OCI-LY1 (cell line): ENCODE results near the gene SNTB2.

Source experiments
- H2AFZ ChIP-seq: fragments of 200-600 bp; sonication (generic), shearing (Covaris generic); 2 replicates; pipeline ENCODE4 v1.6.0; 2014; ENCODE audit warnings: antibody characterized with exemption, mild to moderate bottlenecking, low read length
- H3F3A ChIP-seq: fragments of 200-600 bp; sonication (generic), shearing (Covaris generic); 2 replicates; pipeline ENCODE4 v1.6.0; 2014; ENCODE audit warnings: mild to moderate bottlenecking, antibody characterized with exemption, low read length, moderate library complexity; ENCODE audit not compliant: insufficient read depth
- H3K27ac ChIP-seq: fragments of 200-600 bp; sonication (generic); 2 replicates; pipeline ENCODE4 v1.5.1; 2014; ENCODE audit warnings: low read length, mixed run types, mild to moderate bottlenecking, low read depth; ENCODE audit not compliant: poor library complexity, severe bottlenecking
- H3K27me3 ChIP-seq: fragments of 200-600 bp; sonication (generic); 2 replicates; pipeline ENCODE4 v1.6.0; 2014; ENCODE audit warnings: antibody characterized with exemption, mild to moderate bottlenecking, low read length, moderate library complexity; ENCODE audit not compliant: insufficient read depth
- H3K36me3 ChIP-seq: fragments of 200-600 bp; sonication (generic); 2 replicates; pipeline ENCODE4 v1.6.1; 2014; ENCODE audit warnings: mild to moderate bottlenecking, antibody characterized with exemption, low read length, moderate library complexity, mixed read lengths; ENCODE audit not compliant: insufficient read depth
- H3K4me1 ChIP-seq: fragments of 200-600 bp; sonication (generic); 2 replicates; pipeline ENCODE4 v1.5.1; 2014; ENCODE audit warnings: mild to moderate bottlenecking, low read length, moderate library complexity; ENCODE audit not compliant: insufficient read depth, severe bottlenecking
- H3K4me2 ChIP-seq: fragments of 200-600 bp; sonication (generic), shearing (Covaris generic); 2 replicates; pipeline ENCODE4 v1.6.1; 2014; ENCODE audit warnings: low read length
- H3K4me3 ChIP-seq: fragments of 200-600 bp; sonication (generic); 2 replicates; pipeline ENCODE4 v1.5.1; 2014; ENCODE audit warnings: low read length, low read depth, mild to moderate bottlenecking, mixed read lengths; ENCODE audit not compliant: poor library complexity, severe bottlenecking
- H3K79me2 ChIP-seq: fragments of 200-600 bp; shearing (Covaris generic); 2 replicates; pipeline ENCODE4 v1.6.1; 2016; ENCODE audit warnings: mixed run types, low read length, mixed read lengths; ENCODE audit not compliant: insufficient read depth
- H3K9ac ChIP-seq: fragments of 200-600 bp; sonication (generic), shearing (Covaris generic); 2 replicates; pipeline ENCODE4 v1.6.1; 2014; ENCODE audit warnings: mild to moderate bottlenecking, low read length, mixed read lengths
- H3K9me2 ChIP-seq: fragments of 200-600 bp; sonication (generic), shearing (Covaris generic); 2 replicates; pipeline ENCODE4 v1.6.1; 2014; ENCODE audit warnings: low read depth, mild to moderate bottlenecking, low read length, mixed read lengths
- H3K9me3 ChIP-seq: fragments of 200-600 bp; shearing (Covaris generic); 2 replicates; pipeline ENCODE4 v1.6.1; 2014; ENCODE audit warnings: low read length, mixed read lengths
- H4K20me1 ChIP-seq: fragments of 200-600 bp; sonication (generic), shearing (Covaris generic); 2 replicates; pipeline ENCODE4 v1.6.0; 2016; ENCODE audit warnings: mild to moderate bottlenecking, low read length; ENCODE audit not compliant: insufficient read depth
- EZH2 ChIP-seq: fragments of 200-600 bp; sonication (generic), shearing (Covaris generic); IDR thresholded peaks from 2 replicates; pipeline ENCODE4 v1.8.0; 2017; ENCODE audit warnings: borderline replicate concordance, mixed run types, mild to moderate bottlenecking, antibody characterized with exemption, low read length, moderate library complexity, mixed read lengths
- TF ChIP-seq, protein P1 (sequence below): fragments of 200-600 bp; sonication (generic), shearing (Covaris generic); IDR thresholded peaks from 2 replicates; pipeline ENCODE4 v1.5.1; 2017; ENCODE audit warnings: mild to moderate bottlenecking, antibody characterized with exemption, low read length, moderate library complexity, mixed read lengths

SNTB2 gene

DNA sequence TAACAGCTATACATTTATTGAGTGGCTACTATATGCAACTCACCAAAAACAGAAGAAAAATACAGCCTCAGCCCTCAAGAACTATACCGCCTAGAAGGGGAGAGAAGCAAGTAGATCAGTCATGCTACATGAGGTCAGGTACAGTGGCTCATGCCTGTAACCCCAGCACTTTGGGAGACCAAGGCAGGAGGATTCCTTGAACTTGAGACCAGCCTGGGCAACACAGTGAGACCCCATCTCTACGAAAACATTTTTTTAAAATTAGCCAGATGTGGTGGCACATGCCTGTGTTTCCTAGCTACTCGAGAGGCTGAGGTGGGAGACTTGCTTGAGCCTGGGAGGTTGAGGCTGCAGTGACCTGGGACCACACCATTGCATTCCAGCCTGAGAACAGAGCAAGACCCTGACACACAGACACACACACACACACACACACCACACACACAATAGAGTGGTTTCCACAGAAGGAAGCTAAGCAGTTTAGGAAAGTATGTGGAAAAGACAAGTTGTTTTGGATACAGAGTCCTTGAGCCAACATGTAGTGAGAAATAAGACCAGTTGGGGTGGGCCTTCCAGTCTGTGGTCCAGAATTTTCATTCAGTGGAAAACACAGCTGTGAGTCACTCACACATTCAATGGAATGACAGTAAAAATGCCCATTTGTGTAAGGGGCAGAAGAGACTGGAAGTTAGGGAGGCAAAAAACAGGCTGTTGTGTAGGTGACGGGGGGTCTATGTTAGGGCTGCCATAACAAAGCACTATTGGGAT lies 10.7 kb upstream of the SNTB2 start:
- Histone ChIP-seq H3F3A (no peaks in the 10 kb centered on the region), H2AFZ (no peak overlapping the region)
- TF ChIP-seq, protein P1, sequence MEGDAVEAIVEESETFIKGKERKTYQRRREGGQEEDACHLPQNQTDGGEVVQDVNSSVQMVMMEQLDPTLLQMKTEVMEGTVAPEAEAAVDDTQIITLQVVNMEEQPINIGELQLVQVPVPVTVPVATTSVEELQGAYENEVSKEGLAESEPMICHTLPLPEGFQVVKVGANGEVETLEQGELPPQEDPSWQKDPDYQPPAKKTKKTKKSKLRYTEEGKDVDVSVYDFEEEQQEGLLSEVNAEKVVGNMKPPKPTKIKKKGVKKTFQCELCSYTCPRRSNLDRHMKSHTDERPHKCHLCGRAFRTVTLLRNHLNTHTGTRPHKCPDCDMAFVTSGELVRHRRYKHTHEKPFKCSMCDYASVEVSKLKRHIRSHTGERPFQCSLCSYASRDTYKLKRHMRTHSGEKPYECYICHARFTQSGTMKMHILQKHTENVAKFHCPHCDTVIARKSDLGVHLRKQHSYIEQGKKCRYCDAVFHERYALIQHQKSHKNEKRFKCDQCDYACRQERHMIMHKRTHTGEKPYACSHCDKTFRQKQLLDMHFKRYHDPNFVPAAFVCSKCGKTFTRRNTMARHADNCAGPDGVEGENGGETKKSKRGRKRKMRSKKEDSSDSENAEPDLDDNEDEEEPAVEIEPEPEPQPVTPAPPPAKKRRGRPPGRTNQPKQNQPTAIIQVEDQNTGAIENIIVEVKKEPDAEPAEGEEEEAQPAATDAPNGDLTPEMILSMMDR: no peak
- no peak for TF ChIP-seq EZH2

DNA sequence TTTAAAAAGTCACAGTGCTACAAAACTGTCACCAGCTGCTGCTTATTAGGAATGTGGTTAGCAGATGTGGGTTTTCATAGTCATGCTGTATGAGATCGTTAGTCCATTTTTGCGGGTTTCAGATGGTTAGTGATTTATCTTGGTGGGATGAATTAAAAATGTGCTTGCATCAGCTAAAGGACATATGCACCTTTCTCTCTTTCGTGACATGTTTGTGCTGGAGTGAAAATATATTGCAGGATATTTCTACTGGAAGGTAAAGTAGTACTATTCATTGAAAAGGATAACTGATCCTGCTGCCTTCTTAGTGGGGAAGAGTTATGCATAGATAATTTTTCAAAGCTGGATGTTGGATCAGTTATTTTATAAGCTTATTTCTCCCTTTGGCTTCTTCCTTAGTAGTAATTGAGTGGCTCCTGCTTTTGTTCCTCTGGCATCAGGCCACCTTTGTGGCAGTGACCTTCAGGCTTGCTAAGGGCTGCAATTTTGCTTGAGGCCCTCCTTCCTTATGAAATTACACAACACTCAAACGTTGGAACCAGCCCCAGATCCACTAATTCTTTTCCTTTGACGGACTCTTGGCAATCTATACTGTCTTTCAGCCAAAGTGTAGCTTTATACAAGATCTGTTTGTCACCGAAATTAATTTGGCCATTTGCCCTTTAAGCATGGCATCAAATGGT lies 7.5 kb upstream of the SNTB2 start:
- no peaks in the 10 kb centered on the region for H3K9me3 ChIP-seq
- H3K9me2 ChIP-seq: no peaks in the 10 kb centered on the region
- H3K4me2 ChIP-seq: no peak overlapping the region
- no peak overlapping the region for H3K4me3 ChIP-seq
- H3F3A ChIP-seq: no peaks in the 10 kb centered on the region
- H3K36me3 ChIP-seq: no peaks in the 10 kb centered on the region
- no peaks in the 10 kb centered on the region for H4K20me1 ChIP-seq
- no peaks in the 10 kb centered on the region for H3K27me3 ChIP-seq
- no peaks in the 10 kb centered on the region for H3K79me2 ChIP-seq
- TF ChIP-seq, protein P1: no peak
- TF ChIP-seq EZH2: no peak
- H3K4me1 ChIP-seq: peaks cover 10% of the 10 kb centered on the region
- no peak overlapping the region for H3K27ac ChIP-seq
- no peak overlapping the region for H2AFZ ChIP-seq
- no peak overlapping the region for H3K9ac ChIP-seq

More for the DNA sequence above, 10.7 kb upstream of the SNTB2 start:
- Histone ChIP-seq H3K9me3 (no peaks in the 10 kb centered on the region), H3K36me3 (no peaks in the 10 kb centered on the region; the same call in 1 of the 2 replicates), H3K4me1 (no peaks in the 10 kb centered on the region), H3K4me3 (no peak overlapping the region), H3K79me2 (no peaks in the 10 kb centered on the region), H3K4me2 (no peak overlapping the region), H3K9ac (no peak overlapping the region), H3K9me2 (no peaks in the 10 kb centered on the region), H4K20me1 (no peaks in the 10 kb centered on the region), H3K27me3 (no peaks in the 10 kb centered on the region), H3K27ac (no peak overlapping the region)

DNA sequence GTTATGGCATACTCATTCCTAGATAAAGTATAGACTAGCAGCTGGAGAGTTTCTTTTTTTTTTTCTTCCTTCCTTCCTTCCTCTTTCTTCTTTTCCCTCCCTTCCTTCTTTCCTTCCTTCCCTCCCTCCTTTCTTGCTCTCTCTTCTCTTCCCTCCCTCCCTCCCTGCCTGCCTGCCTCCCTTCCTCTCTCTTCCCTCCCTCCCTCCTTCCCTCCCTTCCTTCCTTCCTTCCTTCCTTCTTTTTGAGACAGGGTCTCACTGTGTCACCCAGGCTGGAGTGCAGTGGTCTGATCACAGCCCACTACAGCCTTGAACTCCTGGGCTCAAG lies 7.0 kb upstream of the SNTB2 start:
- peaks cover 10% of the 10 kb centered on the region for H3K4me1 ChIP-seq
- H3K79me2 ChIP-seq: no peaks in the 10 kb centered on the region
- no peak overlapping the region for H3K4me2 ChIP-seq
- no peak overlapping the region for H3K4me3 ChIP-seq
- no peaks in the 10 kb centered on the region for H3K27me3 ChIP-seq
- no peaks in the 10 kb centered on the region for H3K9me2 ChIP-seq
- H3K27ac ChIP-seq: no peak overlapping the region
- no peak for TF ChIP-seq EZH2
- TF ChIP-seq, protein P1: no peak
- no peaks in the 10 kb centered on the region for H3K9me3 ChIP-seq
- no peak overlapping the region for H3K9ac ChIP-seq
- H2AFZ ChIP-seq: no peak overlapping the region
- H3K36me3 ChIP-seq: no peaks in the 10 kb centered on the region
- no peaks in the 10 kb centered on the region for H4K20me1 ChIP-seq
- H3F3A ChIP-seq: no peaks in the 10 kb centered on the region
